Measurements from ENCODE around the gene MYL10. TPM values are rescaled to one million over a fixed set of nuclear protein-coding genes. Genes with fewer than 3 reads are reported as not detected.
"Not testable (repeated sequence)": the region's sequence is repeated elsewhere in the genome, so short reads cannot be mapped to it uniquely, and the experiment has no call there.

The MYL10 gene
- total RNA-seq, 1 donor from 2014 or later: 3.2 TPM

- no peak for DNase-seq
These were observed 22.0 kb upstream of the MYL10 start for GRCh38 chr7:101651112-101651511.

GRCh38 chr7:101650579-101651081, 21.5 kb upstream of the MYL10 start:
- no peak for DNase-seq

- DNase-seq: not testable (repeated sequence)
These were observed 18.8 kb upstream of the MYL10 start for GRCh38 chr7:101647876-101648275.

GRCh38 chr7:101645951-101646350, 16.9 kb upstream of the MYL10 start:
- DNase-seq: no peak

GRCh38 chr7:101644879-101645278, 15.8 kb upstream of the MYL10 start:
- DNase-seq: no peak

GRCh38 chr7:101639127-101639526, 10.0 kb upstream of the MYL10 start:
- DNase-seq: not testable (repeated sequence)

GRCh38 chr7:101636822-101637623, 7.9 kb upstream of the MYL10 start:
- DNase-seq: no peak

- no peak for DNase-seq
These were observed 6.4 kb upstream of the MYL10 start for GRCh38 chr7:101635484-101635883.

- DNase-seq: no peak
These were observed 5.2 kb upstream of the MYL10 start for GRCh38 chr7:101634196-101634717.

GRCh38 chr7:101633511-101633910, 4.4 kb upstream of the MYL10 start:
- peak; percentile 24 for DNase-seq

- DNase-seq: no peak
These were observed 3.5 kb upstream of the MYL10 start for GRCh38 chr7:101632641-101633040.

- no peak for DNase-seq
These were observed 2.2 kb upstream of the MYL10 start for GRCh38 chr7:101631224-101631714.

- DNase-seq: no peak
These were observed 1.5 kb upstream of the MYL10 start for GRCh38 chr7:101630591-101630990.

GRCh38 chr7:101628522-101628921, 574 bp downstream of the MYL10 start:
- no peak for DNase-seq

- DNase-seq: no peak
These were observed 2.3 kb downstream of the MYL10 start for GRCh38 chr7:101626758-101627157.

- DNase-seq: no peak
These were observed 2.9 kb downstream of the MYL10 start for GRCh38 chr7:101626069-101626671.

GRCh38 chr7:101625031-101625791, 3.9 kb downstream of the MYL10 start:
- no peak for DNase-seq

- DNase-seq: no peak
These were observed 4.7 kb downstream of the MYL10 start for GRCh38 chr7:101624246-101625001.

GRCh38 chr7:101622609-101623173, 6.4 kb downstream of the MYL10 start:
- no peak for DNase-seq

- DNase-seq: no peak
These were observed 8.1 kb downstream of the MYL10 start for GRCh38 chr7:101620991-101621390.

GRCh38 chr7:101620395-101620794, 8.7 kb downstream of the MYL10 start:
- no peak for DNase-seq
